Activated CD4-positive, alpha-beta T cell treated with anti-CD3 and anti-CD28 coated beads for 4 hours (primary cell): ENCODE measurements around the gene C4orf51.
A peak's percentile ranks its signal among the peaks of the same experiment; 100 is the strongest.

Experiments
- DNase-seq, 2 donors: peaks; one replicate each; pipeline ENCODE4 v3.0.0-alpha.2; 2020

Gene C4orf51

DNA sequence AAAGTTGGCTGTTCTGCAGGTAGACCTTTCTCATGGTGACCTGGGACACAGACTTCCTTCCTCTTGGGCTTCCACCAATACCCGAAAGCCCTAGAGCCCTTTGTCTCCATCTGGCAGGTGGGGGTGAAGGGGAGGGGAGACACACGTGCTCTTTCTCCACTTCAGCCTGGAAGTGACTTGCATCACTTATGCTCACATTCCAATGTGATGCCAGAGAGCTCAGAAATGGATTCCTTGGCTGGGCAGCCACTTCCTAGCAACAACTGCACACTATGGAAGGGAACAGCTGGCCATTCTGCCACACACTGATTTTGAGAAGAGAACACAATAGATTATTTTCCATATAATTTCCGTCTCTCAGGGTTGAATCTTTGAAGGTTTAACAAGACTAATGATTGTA is 36.3 kb downstream of the C4orf51 start:
- DNase-seq: no peak

DNA sequence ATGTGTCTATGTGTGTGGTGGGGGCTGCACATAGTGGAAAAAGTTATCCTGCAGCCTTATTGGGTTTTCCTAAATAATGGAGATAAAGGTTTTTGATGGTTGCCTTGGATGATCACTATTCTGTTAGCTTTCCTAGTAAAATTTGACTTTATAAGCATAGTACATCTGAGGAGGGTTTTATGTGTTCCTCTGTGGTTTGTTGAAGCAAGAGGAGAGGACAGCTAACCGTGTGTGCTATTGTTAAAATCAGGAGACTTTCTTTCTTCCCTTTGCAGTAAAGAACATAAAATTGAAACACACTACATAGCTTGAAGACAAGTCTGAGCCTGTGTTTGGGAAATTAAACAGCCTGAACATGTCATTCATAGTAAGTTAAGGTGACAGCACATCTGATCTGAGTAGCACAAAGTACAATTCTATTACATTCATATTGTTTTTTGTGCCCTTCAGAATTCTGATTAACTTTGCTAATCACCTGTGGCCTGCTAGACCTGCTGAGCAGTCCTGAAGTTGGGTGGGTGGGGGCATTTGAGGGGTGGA is 36.8 kb downstream of the C4orf51 start:
- DNase-seq: no peak

DNA sequence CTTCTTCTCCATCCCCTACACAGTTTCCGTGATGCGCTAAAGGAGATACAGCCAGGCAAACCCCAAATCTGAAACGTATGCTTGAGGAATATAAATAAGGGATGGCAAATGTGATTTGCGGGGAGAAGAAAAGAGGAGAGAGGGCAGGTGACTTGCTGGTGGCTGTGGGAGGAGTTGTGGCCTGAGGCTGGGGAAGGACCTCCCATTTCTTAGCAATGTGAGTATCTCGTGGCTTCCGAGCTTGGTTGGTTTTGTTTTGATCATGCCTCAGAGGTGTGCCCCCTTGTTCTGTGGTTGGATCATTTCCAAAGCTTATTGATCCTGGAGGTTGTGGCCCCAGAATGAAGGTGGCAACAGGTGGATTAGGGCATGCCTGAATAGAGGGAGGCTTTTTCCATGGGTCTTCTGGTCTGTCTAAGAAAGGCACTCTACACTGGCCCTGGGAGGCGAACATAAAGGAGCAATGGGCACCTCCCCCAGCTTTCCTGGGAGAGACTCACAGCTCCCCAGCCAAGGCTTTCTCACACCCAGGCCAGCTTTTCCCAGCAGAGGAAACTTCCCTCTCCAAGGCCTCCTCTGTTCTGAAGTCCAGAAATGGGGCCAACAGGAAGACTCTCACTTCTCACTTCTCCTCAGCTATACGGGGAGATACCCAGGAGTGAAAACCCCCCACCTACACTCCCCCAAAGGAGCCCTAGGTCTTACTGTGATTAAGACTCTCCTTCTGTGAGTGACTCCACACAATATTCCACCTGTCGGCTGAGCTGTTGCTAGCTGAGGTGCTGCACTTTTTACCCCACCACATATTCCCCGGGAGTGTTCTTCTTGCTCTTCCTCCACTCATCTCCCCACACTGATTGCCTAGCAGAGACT is 40.0 kb downstream of the C4orf51 start:
- peak in 1 of 2 donors; percentile 4 for DNase-seq

DNA sequence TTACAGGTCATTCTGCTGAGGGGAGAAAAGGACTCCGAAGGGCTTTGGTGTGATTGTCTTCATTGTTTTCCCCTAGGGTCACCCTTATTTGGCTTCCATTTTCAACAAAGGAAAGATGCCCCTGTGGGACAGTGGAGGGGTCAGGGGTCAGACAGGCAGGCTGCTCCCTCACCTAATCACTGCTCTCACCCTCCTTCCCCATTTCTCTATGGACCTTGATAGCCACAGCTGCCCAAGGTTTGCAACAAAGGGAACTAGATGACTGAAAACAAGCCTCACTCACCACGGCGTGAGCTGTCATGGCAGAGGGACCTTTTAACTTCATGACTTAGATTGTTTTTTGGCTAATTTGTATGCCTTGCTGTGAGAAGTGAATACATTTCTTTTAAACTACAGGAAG is 40.7 kb downstream of the C4orf51 start:
- no peak for DNase-seq

DNA sequence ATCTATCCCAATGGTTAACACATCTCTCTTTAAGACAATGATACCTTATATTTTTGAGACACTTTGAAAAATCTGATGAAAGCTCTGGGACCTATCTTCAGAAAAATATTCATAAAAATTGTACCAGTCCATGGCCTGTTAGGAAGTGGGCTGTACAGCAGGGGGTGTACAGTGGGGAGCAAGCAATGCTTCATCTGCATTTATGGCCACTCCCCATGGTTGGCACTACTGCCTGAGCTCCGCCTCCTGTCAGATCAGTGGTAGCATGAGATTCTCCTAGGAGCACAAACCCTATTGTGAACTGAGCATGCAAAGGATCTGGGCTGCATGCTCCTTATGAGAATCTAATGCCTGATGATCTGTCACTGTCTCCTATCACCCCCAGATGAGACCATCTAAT is 42.6 kb downstream of the C4orf51 start:
- DNase-seq: no peak

DNA sequence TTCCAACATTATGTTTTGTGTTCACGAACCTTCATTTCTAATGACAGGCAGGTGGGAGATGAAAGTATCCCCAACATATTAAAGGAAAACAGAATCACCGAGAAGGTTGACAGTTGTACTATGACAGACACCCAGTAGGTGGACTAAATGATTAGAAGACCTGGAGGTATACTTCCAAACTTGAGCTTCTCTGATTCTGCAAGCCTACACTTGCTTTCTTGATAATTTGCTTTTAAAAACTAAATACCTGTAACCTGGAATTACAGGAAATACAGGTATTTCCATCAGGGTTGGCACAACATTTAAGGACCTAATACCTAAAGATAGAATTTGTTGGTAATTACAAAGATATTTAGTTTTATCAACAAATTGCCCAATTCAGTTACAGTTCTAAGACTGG is 43.4 kb downstream of the C4orf51 start:
- no peak for DNase-seq

DNA sequence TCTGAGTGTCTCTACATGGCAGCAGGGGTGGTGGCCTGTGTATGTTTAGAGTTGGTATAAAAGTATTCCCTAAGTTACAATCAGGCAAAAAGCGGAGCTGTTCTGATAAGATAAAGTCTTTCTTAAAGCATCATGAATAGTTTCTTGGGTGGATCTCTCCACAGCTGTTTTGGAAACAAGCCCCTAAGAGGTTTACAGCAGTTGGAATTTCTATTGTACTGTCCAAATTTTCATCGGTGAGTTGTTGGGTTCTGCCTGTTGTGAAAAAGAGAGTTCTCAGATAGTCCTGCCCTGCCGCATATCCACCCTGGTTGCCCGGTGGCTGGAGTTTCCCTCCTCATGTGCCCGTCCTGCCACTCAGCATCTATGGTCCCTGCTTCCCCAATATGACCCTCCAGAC is 50.1 kb downstream of the C4orf51 start:
- DNase-seq: no peak

DNA sequence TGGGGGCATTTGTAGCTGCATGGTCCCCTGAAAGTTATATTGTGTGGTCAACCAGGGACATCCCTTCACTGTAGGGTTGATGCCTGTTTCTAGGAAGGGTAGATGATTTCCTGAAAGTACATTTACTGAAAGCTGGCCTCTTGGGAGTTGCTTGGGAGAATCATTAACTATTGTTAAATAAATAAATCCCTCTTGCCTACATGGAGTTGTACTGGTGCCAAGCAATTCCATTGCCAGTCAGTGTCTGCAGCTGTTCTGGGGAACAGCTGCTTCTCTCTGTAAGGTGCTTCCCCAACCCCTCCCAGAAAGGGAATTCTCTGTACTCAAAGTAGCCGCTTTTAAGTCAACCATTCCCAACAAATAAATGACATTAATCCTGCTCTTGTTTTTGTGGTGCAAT is 51.1 kb downstream of the C4orf51 start:
- no peak for DNase-seq

DNA sequence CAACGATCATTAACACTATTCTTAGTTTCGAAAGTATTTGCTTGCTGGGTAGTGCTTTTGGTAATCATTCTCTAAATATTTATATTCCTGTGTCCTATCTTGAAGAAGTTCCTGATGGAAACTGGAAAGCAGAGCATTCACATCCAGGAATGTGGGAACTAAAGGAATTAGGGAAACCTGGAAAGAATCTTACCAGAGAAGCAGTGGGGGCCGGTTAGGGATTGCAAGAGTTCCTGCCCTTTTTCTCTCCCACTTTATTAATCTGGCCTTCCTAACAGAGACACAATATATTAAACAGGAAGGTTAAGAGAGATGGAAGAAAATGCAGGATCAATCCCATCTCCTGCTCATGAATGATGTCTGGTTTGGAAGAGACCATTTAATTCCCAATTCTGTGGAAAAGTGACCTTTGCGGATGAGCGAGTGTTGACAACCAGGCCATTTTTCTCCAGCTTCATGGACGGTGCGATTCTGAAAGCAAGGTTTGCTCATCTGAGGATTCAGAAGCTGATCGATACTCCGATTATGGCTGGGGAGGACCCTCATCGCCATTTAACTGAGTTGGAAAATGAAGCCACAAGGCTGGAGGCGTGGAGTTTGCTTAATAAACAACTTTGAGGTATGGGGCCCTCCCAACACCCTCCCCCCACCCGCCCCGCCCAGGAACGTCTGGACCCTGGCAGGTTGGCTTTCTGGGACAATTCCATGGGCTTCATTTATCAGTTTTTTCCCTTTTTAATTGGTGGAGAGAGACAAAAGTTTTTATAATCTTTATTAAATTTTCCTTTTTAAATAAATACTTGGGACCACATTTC is 52.3 kb downstream of the C4orf51 start:
- DNase-seq: no peak

DNA sequence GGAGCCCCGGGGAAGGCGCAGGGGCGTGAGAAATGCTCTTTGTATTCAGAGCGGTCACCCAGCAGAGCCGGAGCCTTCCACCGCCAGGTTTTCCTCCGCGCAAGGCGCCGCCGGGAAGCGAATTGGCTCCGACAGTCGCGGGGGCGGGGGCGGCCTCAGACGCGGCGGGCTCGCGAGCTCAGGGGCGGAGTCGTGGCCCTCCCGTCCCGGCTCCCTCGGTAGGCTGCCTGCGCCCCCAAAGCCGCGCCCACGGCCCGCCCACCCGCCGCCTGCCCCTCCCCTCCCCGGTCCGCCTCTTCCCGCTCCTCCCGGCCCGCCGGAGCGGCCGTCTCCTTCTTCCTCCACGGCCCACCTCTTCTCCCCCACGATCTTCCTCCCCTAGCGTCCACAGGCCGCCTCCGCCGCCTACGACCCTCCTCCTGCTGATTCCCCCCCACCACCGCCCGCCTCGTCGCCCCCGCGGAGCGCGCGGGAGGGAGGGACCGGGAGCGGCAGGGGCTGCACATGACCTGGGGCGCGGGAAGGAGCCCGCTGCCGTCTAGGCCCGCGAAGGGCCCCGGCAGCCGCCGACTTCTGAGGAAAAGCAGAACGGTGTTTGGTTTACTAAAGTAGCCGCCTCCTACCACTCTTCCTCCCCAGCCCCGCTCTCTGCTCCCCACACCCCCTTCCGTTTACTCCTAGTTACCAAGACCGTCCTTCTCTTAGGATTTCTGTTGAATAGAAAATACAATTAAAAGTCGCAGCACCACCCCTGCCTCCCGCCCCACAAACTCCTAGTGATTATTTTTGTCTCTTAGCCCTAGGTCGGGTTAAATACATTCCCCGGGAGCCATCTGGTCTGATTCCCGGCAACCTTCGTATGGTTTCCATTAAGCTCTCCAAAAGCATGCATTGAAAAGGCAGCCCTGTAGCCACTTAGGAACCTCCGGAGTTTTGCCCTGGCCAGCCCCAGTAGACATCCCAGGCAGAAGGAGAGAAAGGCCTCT is 53.2 kb downstream of the C4orf51 start:
- DNase-seq: peak; percentile 82 to 86

DNA sequence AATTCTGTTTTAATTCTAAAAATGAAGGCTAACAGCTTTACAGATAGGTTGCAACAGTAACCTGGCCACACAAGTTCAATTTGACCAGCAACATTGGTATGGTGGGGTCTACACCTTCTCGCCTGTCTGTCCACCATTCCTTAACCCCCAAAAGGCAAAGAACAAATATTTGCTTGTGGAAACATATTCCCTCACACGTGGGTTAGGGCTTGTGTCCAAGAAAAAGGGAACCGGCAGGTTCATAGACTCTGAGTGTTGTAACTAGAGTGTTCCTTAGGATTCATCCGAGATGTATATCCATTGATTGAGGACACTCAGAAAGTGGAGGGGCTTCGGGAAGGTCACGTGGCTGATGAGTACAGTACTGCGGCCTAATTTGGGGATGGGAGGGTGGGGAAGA is 54.1 kb downstream of the C4orf51 start:
- DNase-seq: no peak

DNA sequence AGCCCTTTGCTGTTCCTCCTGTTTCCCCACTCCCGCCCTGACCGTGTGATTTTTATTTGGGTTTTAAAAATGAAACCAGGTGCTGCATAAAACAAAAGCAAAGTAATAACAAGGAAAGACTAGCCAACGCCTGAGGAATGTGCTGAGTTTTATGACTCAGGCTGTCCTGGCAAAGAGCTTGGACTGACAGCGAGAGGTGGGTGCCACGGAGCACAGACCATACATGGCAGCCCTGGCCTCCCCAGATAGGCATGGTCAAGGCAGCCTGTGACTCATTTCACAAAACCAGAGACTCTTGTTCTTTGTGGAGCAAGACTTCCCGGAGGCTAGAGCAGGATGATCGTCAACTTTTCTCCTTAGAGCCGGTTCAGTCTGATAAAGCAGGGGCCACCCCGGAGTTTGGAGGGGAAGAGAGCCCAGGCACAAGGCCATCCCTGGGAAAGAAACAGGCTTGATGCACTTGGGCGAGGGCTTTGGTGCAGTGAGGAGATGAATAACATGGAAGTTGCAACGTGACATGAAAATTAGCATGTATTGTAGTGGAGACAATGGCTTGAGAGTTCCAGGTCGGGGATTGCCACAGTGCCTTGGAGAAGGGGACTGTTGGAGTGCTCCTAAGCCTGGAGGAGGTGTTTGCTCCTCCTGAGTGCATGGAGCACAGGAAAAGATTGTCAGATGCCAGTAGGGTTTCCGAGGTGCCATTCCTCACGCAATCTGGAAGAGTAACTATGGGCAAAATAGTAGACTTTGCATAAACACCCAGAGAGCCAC is 54.8 kb downstream of the C4orf51 start:
- no peak for DNase-seq

DNA sequence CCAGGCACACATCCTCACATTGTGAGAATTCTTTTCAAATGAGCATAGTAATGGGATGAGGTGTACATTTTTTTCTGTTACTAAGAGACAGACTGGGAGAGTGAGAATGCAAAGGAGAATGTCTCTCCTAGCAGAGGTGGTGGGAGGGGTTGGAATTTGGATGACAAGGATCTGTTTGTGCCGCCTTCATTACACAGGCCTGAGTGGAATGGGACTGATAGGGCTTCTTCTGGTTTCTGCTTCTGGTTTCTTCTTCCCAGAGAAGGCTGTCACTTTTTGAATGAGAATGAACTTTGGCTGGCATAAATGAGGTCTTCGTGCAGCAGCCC is 55.4 kb downstream of the C4orf51 start:
- no peak for DNase-seq

DNA sequence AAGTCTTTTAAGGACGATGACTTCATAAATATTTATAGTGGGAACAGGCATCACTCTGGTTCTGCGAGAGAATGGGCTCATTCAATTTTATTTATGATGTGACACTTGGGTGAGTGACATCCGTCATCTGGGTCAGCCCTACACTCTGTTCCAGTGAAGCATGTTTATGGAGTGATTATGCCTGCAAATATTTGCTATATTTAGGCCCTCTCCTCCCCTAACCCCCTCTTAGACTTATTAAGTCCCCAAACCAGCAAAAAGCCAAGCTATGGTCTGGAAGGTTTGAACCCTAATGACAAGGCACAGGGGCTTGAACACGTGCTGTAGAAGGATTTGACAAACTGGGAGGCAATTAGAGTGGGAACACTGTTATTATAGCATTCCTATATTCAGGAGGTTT is 55.9 kb downstream of the C4orf51 start:
- no peak for DNase-seq

DNA sequence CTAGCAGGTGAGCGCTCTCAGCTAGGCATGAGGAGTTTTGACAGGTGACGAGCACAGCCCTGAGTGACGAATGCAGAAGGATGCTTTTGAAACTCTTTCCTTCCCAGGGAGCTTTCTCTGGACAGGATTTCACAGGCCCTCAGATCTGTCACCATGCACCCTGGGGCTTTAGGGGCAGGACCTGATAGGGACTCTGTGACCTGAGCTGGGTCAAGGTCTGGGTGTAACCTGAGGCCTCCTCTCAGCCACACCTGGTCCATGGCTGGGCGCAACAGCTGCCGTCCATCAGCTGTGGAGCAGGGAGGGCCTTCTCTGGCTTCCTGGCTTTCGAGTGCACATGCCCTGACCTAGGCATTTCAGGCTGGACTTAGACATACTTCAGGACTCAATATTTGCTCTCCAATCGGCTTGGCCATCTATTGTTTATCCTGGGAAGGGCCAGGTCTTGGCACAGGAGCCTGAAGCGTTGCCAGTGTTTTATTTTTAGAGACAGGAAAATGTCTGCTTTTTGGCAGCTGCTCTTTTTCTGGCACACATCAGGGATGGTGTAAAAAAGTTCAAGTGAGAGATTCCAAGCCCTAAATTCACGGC is 56.4 kb downstream of the C4orf51 start:
- DNase-seq: no peak

DNA sequence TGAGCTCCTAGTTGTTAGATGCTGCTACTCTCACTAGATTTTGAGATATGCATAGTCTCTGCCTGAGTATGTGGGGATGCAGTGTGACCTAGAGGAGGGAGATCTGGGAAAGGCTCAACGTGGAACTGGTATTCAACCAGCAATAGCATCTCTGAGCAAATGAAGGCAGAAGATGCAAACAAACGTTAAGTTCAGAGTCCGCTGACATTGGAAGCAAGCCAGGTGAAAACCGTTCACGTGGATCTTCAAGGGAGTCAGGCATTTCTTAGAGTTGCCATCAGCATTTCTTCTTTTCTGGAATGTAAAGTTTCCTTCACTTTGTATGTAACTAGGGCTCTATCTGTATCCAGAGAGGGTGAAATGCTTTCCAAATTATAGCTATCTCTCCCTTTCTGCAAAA is 59.9 kb downstream of the C4orf51 start:
- DNase-seq: no peak

DNA sequence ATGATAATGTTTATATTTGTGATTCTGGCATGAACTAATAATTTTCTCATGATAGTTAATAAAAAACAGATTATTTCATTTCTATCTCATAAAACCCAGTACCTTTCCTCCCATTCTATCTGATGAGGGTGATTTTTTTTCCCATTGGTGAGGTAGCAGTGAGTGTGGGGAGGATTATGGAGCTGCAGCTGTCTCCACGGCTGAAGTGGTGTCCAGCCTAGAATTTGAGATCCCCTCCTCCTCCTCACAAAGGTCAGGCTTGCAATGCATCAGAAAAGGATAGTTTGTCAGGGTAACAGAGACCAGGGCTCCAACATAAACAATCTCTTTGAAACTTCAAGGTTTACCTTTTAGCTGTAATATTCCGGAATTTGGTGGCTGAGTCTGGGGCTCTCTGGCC is 60.9 kb downstream of the C4orf51 start:
- no peak for DNase-seq

DNA sequence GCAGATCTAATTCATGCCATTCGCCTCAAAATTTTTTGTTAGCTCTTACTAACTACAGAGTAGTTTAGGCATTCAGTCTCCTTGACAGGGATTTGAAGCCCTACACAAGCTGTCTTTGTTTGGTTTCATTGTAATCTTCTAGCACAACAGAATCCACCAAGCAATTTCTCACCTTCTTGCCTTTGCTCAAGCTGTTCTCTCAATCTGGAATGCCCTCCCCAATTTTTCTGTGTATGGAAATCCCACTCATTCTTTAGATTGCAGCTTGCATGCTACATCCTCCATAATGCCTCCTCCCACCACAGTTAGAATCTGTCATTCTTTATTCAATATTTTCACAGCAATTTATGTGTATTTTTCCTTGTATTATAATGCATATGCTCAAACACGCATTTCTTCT is 63.7 kb downstream of the C4orf51 start:
- DNase-seq: no peak

DNA sequence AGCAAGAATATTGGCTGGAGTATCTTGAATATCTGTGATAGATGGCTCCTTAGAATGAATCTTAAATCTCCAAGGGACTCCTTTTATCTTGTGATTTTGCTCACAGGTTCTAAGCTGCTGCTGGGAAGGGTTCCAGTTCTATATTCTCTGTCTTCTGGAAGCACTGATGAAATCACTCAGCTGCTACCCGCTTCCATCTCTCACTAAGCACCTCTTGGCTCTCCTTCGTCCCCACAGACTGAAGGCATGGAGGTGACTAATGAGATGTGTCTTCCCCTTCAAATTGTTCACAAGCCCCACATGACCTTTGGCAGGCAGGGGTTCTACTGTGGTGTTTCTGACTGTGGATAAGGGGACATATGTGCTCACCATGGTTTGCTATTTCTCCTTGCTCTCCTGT is 75.9 kb downstream of the C4orf51 start:
- DNase-seq: no peak

DNA sequence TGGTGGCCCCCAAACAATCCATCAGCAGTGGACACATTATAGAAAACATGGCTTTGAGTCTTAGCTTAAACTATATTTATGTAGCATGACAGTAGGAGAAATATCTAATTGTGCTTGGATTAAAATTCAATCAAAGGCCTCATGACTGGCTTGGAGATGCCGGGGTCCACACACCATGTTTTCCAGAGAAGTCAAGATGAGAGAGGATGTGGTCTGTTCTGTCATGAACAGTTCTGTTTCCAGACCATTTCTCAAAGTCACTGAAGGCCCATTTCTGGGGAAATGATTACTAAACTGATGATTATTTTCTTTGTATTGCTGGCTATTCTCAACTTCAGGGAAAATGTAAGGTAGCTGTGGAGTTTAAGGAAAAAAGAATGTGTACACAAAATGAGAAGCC is 76.3 kb downstream of the C4orf51 start:
- DNase-seq: no peak

DNA sequence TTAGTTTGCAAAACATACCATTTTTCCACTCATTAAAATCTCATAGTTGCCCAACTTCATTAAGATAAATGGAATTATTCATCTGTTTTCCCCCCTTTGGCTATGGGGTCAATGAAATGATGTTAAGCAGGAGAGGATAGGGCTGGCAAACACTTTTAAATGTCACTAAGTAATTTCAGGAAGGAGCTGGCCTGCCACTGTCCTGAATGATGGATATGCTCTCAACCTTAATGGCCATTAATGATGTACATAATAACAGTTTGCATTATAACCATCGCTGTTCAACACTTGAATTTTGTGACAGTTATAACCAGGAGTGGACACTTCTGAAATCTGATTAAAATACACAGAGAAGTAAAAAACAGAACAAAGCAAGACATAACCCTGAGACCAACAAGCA is 77.2 kb downstream of the C4orf51 start:
- no peak for DNase-seq

DNA sequence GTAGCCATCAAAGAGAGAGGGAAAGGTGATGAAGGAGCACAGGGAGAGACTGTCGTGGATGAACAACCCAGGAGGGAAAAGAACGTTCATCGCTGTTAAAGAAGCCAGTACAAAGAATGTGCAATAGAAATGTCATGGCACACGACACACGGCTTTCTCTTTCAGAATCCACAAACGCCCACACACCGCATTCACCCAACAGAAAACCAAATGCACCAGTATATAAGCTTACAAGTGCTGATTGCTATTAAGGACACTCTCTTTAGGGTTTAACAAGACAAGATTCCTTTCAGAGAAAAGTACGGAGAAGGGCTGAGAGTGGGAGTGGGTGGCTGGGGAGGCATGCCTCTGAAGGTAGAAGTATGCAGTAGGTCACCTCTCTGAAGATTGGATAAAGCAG is 80.2 kb downstream of the C4orf51 start:
- no peak for DNase-seq
